ENCODE data around the gene ENG.

The ENG gene

GRCh38 chr9:127796852-127797370 lies 57.5 kb downstream of the ENG start:
- no peak overlapping the region for H3K4me3 ChIP-seq (ENCODE audit: low read depth, low read length)
- no peaks in the 10 kb centered on the region for H3K27me3 ChIP-seq (ENCODE audit: control insufficient read depth, insufficient read depth, low read length)
- H3K4me1 ChIP-seq (ENCODE audit: control insufficient read depth, insufficient read depth, low read length): peaks cover under 1% of the 10 kb centered on the region
- H3K36me3 ChIP-seq (ENCODE audit: control insufficient read depth, insufficient read depth, low read length): peaks cover 12% of the 10 kb centered on the region
- no peak overlapping the region for H3K9ac ChIP-seq (ENCODE audit: low read length)
- H3K9me3 ChIP-seq (ENCODE audit: control insufficient read depth, insufficient read depth, low read depth, low read length): no peaks in the 10 kb centered on the region
- H3K27ac ChIP-seq (ENCODE audit: low read depth, low read length): no peak overlapping the region

GRCh38 chr9:127796225-127796813 lies 58.1 kb downstream of the ENG start:
- Histone ChIP-seq H3K27me3 (ENCODE audit: control insufficient read depth, insufficient read depth, low read length) (no peaks in the 10 kb centered on the region), H3K4me1 (ENCODE audit: control insufficient read depth, insufficient read depth, low read length) (no peaks in the 10 kb centered on the region), H3K4me3 (ENCODE audit: low read depth, low read length) (no peak overlapping the region), H3K36me3 (ENCODE audit: control insufficient read depth, insufficient read depth, low read length) (peaks cover 16% of the 10 kb centered on the region), H3K9me3 (ENCODE audit: control insufficient read depth, insufficient read depth, low read depth, low read length) (no peaks in the 10 kb centered on the region), H3K27ac (ENCODE audit: low read depth, low read length) (no peak overlapping the region), H3K9ac (ENCODE audit: low read length) (no peak overlapping the region)

GRCh38 chr9:127794001-127794791 lies 60.3 kb downstream of the ENG start:
- Histone ChIP-seq H3K36me3 (ENCODE audit: control insufficient read depth, insufficient read depth, low read length) (peaks cover 37% of the 10 kb centered on the region), H3K9ac (ENCODE audit: low read length) (no peak overlapping the region), H3K4me3 (ENCODE audit: low read depth, low read length) (no peak overlapping the region), H3K9me3 (ENCODE audit: control insufficient read depth, insufficient read depth, low read depth, low read length) (no peaks in the 10 kb centered on the region), H3K27me3 (ENCODE audit: control insufficient read depth, insufficient read depth, low read length) (no peaks in the 10 kb centered on the region), H3K27ac (ENCODE audit: low read depth, low read length) (no peak overlapping the region), H3K4me1 (ENCODE audit: control insufficient read depth, insufficient read depth, low read length) (no peaks in the 10 kb centered on the region)

GRCh38 chr9:127793093-127793708 lies 61.3 kb downstream of the ENG start:
- no peaks in the 10 kb centered on the region for H3K9me3 ChIP-seq (ENCODE audit: control insufficient read depth, insufficient read depth, low read depth, low read length)
- H3K27me3 ChIP-seq (ENCODE audit: control insufficient read depth, insufficient read depth, low read length): no peaks in the 10 kb centered on the region
- peak overlapping the region; percentile 3 for H3K9ac ChIP-seq (ENCODE audit: low read length)
- H3K4me3 ChIP-seq (ENCODE audit: low read depth, low read length): no peak overlapping the region
- peaks cover 47% of the 10 kb centered on the region for H3K36me3 ChIP-seq (ENCODE audit: control insufficient read depth, insufficient read depth, low read length)
- H3K4me1 ChIP-seq (ENCODE audit: control insufficient read depth, insufficient read depth, low read length): no peaks in the 10 kb centered on the region
- no peak overlapping the region for H3K27ac ChIP-seq (ENCODE audit: low read depth, low read length)

GRCh38 chr9:127792417-127793031 lies 61.9 kb downstream of the ENG start:
- Histone ChIP-seq H3K27me3 (ENCODE audit: control insufficient read depth, insufficient read depth, low read length) (no peaks in the 10 kb centered on the region), H3K9ac (ENCODE audit: low read length) (no peak overlapping the region), H3K36me3 (ENCODE audit: control insufficient read depth, insufficient read depth, low read length) (peaks cover 53% of the 10 kb centered on the region), H3K27ac (ENCODE audit: low read depth, low read length) (no peak overlapping the region), H3K9me3 (ENCODE audit: control insufficient read depth, insufficient read depth, low read depth, low read length) (no peaks in the 10 kb centered on the region), H3K4me3 (ENCODE audit: low read depth, low read length) (no peak overlapping the region), H3K4me1 (ENCODE audit: control insufficient read depth, insufficient read depth, low read length) (no peaks in the 10 kb centered on the region)

- Histone ChIP-seq H3K27me3 (ENCODE audit: control insufficient read depth, insufficient read depth, low read length) (no peaks in the 10 kb centered on the region), H3K4me1 (ENCODE audit: control insufficient read depth, insufficient read depth, low read length) (peaks cover 5% of the 10 kb centered on the region; the same call in 1 of the 2 replicates), H3K27ac (ENCODE audit: low read depth, low read length) (no peak overlapping the region), H3K36me3 (ENCODE audit: control insufficient read depth, insufficient read depth, low read length) (peaks cover 62% of the 10 kb centered on the region), H3K9me3 (ENCODE audit: control insufficient read depth, insufficient read depth, low read depth, low read length) (no peaks in the 10 kb centered on the region), H3K4me3 (ENCODE audit: low read depth, low read length) (no peak overlapping the region), H3K9ac (ENCODE audit: low read length) (no peak overlapping the region)
Measured at GRCh38 chr9:127791085-127791484, 63.4 kb downstream of the ENG start.

- Histone ChIP-seq H3K4me1 (ENCODE audit: control insufficient read depth, insufficient read depth, low read length) (peaks cover 5% of the 10 kb centered on the region; the same call in 1 of the 2 replicates), H3K4me3 (ENCODE audit: low read depth, low read length) (no peak overlapping the region), H3K27ac (ENCODE audit: low read depth, low read length) (no peak overlapping the region), H3K27me3 (ENCODE audit: control insufficient read depth, insufficient read depth, low read length) (no peaks in the 10 kb centered on the region), H3K9ac (ENCODE audit: low read length) (no peak overlapping the region), H3K9me3 (ENCODE audit: control insufficient read depth, insufficient read depth, low read depth, low read length) (no peaks in the 10 kb centered on the region), H3K36me3 (ENCODE audit: control insufficient read depth, insufficient read depth, low read length) (peaks cover 62% of the 10 kb centered on the region)
Measured at GRCh38 chr9:127790094-127790855, 64.2 kb downstream of the ENG start.

- Histone ChIP-seq H3K9me3 (ENCODE audit: control insufficient read depth, insufficient read depth, low read depth, low read length) (no peaks in the 10 kb centered on the region), H3K36me3 (ENCODE audit: control insufficient read depth, insufficient read depth, low read length) (peaks cover 62% of the 10 kb centered on the region), H3K4me3 (ENCODE audit: low read depth, low read length) (no peak overlapping the region), H3K27me3 (ENCODE audit: control insufficient read depth, insufficient read depth, low read length) (no peaks in the 10 kb centered on the region), H3K9ac (ENCODE audit: low read length) (no peak overlapping the region), H3K27ac (ENCODE audit: low read depth, low read length) (no peak overlapping the region), H3K4me1 (ENCODE audit: control insufficient read depth, insufficient read depth, low read length) (peaks cover 5% of the 10 kb centered on the region; the same call in 1 of the 2 replicates)
Measured at GRCh38 chr9:127789179-127789578, 65.3 kb downstream of the ENG start.

- Histone ChIP-seq H3K9ac (ENCODE audit: low read length) (no peak overlapping the region), H3K9me3 (ENCODE audit: control insufficient read depth, insufficient read depth, low read depth, low read length) (no peaks in the 10 kb centered on the region), H3K4me1 (ENCODE audit: control insufficient read depth, insufficient read depth, low read length) (peaks cover 7% of the 10 kb centered on the region), H3K4me3 (ENCODE audit: low read depth, low read length) (no peak overlapping the region), H3K27ac (ENCODE audit: low read depth, low read length) (no peak overlapping the region), H3K36me3 (ENCODE audit: control insufficient read depth, insufficient read depth, low read length) (peaks cover 62% of the 10 kb centered on the region), H3K27me3 (ENCODE audit: control insufficient read depth, insufficient read depth, low read length) (no peaks in the 10 kb centered on the region)
Measured at GRCh38 chr9:127788337-127789011, 66.0 kb downstream of the ENG start.

- Histone ChIP-seq H3K27me3 (ENCODE audit: control insufficient read depth, insufficient read depth, low read length) (no peaks in the 10 kb centered on the region), H3K4me1 (ENCODE audit: control insufficient read depth, insufficient read depth, low read length) (peaks cover 7% of the 10 kb centered on the region), H3K36me3 (ENCODE audit: control insufficient read depth, insufficient read depth, low read length) (peaks cover 50% of the 10 kb centered on the region), H3K27ac (ENCODE audit: low read depth, low read length) (peak overlapping the region; percentile 97), H3K9ac (ENCODE audit: low read length) (peak overlapping the region; percentile 96), H3K9me3 (ENCODE audit: control insufficient read depth, insufficient read depth, low read depth, low read length) (no peaks in the 10 kb centered on the region), H3K4me3 (ENCODE audit: low read depth, low read length) (peak overlapping the region; percentile 98)
Measured at GRCh38 chr9:127786773-127787104, 67.7 kb downstream of the ENG start.
